Stimulated activated CD4-positive, alpha-beta T cell treated with anti-CD3 and anti-CD28 coated beads, TNF-alpha, amount 100 ng/mL, for 1 hour (primary cell): ENCODE results near the gene PFKFB3.

Source experiments
- DNase-seq, 3 donors: peaks; one replicate each; pipeline ENCODE4 v3.0.0-alpha.2; 2020; ENCODE audit warnings: low read depth in 3 of 3, low spot score in 1 of 3

The PFKFB3 gene

GRCh38 chr10:6219494-6219836, 16.7 kb downstream of the PFKFB3 start:
- DNase-seq, result no peak

DNA sequence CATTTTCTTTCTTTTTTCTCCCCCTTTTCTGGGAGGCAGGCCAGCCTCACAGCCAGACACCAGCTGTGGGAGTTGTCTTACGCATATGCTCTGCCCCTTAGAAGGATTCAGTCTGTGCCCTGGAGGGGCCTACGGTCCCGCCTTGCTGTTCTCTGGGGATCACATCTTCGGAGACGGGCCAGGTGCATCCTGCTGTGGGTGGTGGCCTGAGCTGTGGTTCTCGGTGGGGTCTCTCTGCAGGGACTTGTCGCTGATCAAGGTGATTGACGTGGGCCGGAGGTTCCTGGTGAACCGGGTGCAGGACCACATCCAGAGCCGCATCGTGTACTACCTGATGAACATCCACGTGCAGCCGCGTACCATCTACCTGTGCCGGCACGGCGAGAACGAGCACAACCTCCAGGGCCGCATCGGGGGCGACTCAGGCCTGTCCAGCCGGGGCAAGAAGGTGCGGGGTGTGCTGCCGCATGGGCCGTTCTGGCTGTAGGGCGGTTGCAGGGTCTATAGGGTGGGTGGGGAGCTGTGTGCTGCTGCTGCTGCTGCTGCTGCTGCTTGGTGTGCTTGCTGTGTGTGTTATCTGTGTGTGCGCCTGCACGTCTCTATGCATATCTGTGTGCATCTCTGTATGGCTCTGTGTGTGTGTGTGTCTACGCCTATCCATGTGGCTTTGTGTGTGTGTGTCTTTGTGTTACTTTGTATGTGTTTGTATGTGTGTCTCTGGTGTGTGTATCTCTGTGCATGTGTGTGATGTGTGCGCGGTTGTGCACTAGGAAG, 17.9 kb downstream of the PFKFB3 start:
- DNase-seq, result no peak

- DNase-seq, result no peak
These were observed 18.6 kb downstream of the PFKFB3 start for GRCh38 chr10:6221192-6221940.

- no peak for DNase-seq
These were observed 19.4 kb downstream of the PFKFB3 start for GRCh38 chr10:6221971-6222751.

GRCh38 chr10:6222755-6223154, 20.0 kb downstream of the PFKFB3 start:
- no peak for DNase-seq

DNA sequence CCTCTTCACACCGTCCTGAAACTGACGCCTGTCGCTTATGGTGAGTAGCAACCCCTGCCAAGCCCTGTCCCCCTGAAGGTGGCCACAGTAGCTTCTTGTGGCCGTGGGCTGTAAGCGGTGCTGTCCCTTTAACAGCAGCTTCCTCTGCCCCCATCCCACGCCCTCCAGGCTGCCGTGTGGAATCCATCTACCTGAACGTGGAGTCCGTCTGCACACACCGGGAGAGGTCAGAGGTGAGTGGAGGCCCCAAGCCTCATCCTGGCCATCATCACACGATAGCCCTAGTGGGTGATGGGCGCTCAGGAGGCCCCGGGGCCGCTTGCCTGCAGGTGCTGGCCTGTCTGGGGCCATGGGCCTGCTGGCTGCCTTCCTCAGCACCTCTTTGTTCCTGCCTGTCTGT, 21.2 kb downstream of the PFKFB3 start:
- DNase-seq, result no peak

GRCh38 chr10:6224781-6225180, 22.0 kb downstream of the PFKFB3 start:
- DNase-seq, result no peak

- no peak for DNase-seq
These were observed 22.6 kb downstream of the PFKFB3 start for GRCh38 chr10:6225263-6225814.

GRCh38 chr10:6226216-6226615, 23.5 kb downstream of the PFKFB3 start:
- no peak for DNase-seq

GRCh38 chr10:6227346-6227745, 24.6 kb downstream of the PFKFB3 start:
- DNase-seq, result no peak

GRCh38 chr10:6228010-6228511, 25.3 kb downstream of the PFKFB3 start:
- DNase-seq, result no peak

- no peak for DNase-seq
These were observed 25.9 kb downstream of the PFKFB3 start for GRCh38 chr10:6228647-6229046.

GRCh38 chr10:6229290-6229689, 26.6 kb downstream of the PFKFB3 start:
- no peak for DNase-seq

DNA sequence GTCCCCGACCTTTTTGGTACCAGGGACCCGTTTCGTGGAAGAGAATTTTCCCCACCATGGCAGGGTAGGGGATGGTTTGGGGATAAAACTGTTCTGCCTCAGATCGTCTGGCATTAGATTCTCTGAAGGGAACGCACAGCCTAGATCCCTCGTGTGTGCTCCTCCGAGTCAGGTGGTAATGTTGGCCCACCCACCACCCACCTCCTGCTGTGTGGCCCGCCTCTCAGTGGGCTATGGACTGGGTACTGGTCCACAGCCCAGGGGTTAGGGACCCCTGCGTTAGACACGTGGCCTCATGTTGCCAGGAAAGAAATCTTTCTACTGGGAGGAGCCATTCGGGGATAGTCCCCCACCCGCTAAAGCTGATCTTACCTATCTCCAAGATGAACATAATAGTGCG, 27.0 kb downstream of the PFKFB3 start:
- no peak for DNase-seq

DNA sequence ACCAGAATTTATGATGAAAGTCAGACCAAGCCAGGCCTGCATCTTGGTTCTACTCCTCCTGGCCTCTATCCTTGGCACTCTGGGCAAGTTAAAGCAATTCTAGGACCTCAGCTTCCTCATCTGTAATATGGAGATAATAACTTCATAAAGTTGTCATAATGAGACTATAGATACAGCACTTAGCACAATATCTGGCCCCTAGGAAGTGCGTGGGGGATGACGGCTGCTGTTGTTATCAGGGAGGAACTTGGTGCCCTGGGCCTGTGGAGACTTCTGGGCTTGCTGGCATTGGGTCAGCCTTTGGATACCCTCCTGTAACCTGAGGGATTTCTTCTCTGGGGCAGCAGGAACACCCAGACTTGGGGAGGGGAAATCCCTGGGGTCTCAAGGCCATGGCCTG, 27.6 kb downstream of the PFKFB3 start:
- DNase-seq, result no peak

- DNase-seq, result no peak
These were observed 28.4 kb downstream of the PFKFB3 start for GRCh38 chr10:6231146-6231545.

DNA sequence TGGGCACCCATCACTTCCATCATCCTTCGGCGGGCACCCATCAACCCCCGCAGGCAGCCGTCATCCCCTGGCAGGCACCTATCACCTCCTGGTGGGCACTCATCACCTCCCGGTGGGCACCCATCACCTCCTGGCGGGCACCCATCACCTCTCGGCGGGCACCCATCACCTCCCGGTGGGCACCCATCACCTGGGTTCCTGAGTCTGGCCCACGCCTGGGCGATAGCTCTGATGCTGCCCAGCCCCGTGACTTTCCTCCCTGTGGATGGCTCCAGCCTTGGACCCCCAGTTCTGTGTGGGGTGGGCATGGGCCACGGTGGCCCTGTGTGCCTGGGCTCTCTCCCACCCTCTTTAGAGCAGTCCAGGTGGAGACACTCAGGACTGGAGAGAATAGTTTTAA, 29.0 kb downstream of the PFKFB3 start:
- no peak for DNase-seq

GRCh38 chr10:6232225-6232807, 29.6 kb downstream of the PFKFB3 start:
- DNase-seq, result no peak

DNA sequence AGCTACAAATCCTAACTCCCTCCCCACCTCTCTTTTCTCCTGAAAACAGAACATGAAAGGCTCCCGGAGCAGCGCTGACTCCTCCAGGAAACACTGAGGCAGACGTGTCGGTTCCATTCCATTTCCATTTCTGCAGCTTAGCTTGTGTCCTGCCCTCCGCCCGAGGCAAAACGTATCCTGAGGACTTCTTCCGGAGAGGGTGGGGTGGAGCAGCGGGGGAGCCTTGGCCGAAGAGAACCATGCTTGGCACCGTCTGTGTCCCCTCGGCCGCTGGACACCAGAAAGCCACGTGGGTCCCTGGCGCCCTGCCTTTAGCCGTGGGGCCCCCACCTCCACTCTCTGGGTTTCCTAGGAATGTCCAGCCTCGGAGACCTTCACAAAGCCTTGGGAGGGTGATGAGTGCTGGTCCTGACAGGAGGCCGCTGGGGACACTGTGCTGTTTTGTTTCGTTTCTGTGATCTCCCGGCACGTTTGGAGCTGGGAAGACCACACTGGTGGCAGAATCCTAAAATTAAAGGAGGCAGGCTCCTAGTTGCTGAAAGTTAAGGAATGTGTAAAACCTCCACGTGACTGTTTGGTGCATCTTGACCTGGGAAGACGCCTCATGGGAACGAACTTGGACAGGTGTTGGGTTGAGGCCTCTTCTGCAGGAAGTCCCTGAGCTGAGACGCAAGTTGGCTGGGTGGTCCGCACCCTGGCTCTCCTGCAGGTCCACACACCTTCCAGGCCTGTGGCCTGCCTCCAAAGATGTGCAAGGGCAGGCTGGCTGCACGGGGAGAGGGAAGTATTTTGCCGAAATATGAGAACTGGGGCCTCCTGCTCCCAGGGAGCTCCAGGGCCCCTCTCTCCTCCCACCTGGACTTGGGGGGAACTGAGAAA, 30.4 kb downstream of the PFKFB3 start:
- no peak for DNase-seq

- DNase-seq, result no peak
These were observed 31.1 kb downstream of the PFKFB3 start for GRCh38 chr10:6233725-6234277.
